ENCODE measurements around the gene CEMIP.

CEMIP gene

GRCh38 chr15:81000624-81001151, 221.5 kb downstream of the CEMIP start, which contains the start of gene TLNRD1:
Gene TLNRD1 (plus strand): TSS chr15:81000923. CDS start chr15:81002272, 1,349 bp downstream.
- Histone ChIP-seq H3K9ac (ENCODE audit: low read length in 2 of 2) (peak within 1 kb of the TSS; percentile 90 to 96), H3K36me3 (ENCODE audit: control insufficient read depth in 2 of 2, insufficient read depth in 2 of 2, low read length in 2 of 2) (peaks cover 4 to 6% of the 10 kb centered on the region in 2 donors), H3K27ac (ENCODE audit: low read length) (peak within 1 kb of the TSS; percentile 88), H3K9me3 (ENCODE audit: control insufficient read depth in 2 of 2, low read length in 2 of 2) (no peaks in the 10 kb centered on the region), H3K27me3 (ENCODE audit: control insufficient read depth in 1 of 2, insufficient read depth in 2 of 2, low read length in 2 of 2) (no peaks in the 10 kb centered on the region), H3K4me1 (ENCODE audit: control insufficient read depth, insufficient read depth, low read length) (peaks cover 22% of the 10 kb centered on the region), H3K4me3 (ENCODE audit: low read length in 2 of 2) (peak within 1 kb of the TSS; percentile 83 to 87)

Data from stomach smooth muscle (tissue), 2 donors.